GM18520 (cell line): ENCODE measurements around the gene PRKAB2.
"Not testable (repeated sequence)": the region's sequence is repeated elsewhere in the genome, so short reads cannot be mapped to it uniquely, and the experiment has no call there.

Experiments used
- ATAC-seq: cut with Tn5 transposase; IDR thresholded peaks from one replicate; pipeline ENCODE4 v1.9.1; 2021; ENCODE audit not compliant: unreplicated experiment

PRKAB2 gene

GRCh38 chr1:147172168-147173016, at the start of gene PRKAB2:
PRKAB2 (minus strand) TSS chr1:147172470; CDS start chr1:147172144, 326 bp downstream.
- ATAC-seq = peak; percentile 74

- no peak for ATAC-seq
These were observed 46.3 kb upstream of the PRKAB2 start for GRCh38 chr1:147218606-147219005.

- ATAC-seq = no peak
These were observed 44.9 kb upstream of the PRKAB2 start for GRCh38 chr1:147217141-147217540.

- no peak for ATAC-seq
These were observed 43.9 kb upstream of the PRKAB2 start for GRCh38 chr1:147216124-147216523.

- ATAC-seq = no peak
These were observed 43.3 kb upstream of the PRKAB2 start for GRCh38 chr1:147215540-147215916.

GRCh38 chr1:147214842-147215539, 42.7 kb upstream of the PRKAB2 start:
- no peak for ATAC-seq

GRCh38 chr1:147214325-147214724, 42.1 kb upstream of the PRKAB2 start:
- ATAC-seq = no peak

GRCh38 chr1:147213271-147213670, 41.0 kb upstream of the PRKAB2 start:
- ATAC-seq = no peak

- ATAC-seq = no peak
These were observed 39.3 kb upstream of the PRKAB2 start for GRCh38 chr1:147211577-147211976.

GRCh38 chr1:147210987-147211386, 38.7 kb upstream of the PRKAB2 start:
- ATAC-seq = no peak

GRCh38 chr1:147209825-147210821, 37.9 kb upstream of the PRKAB2 start:
- no peak for ATAC-seq

- ATAC-seq = no peak
These were observed 36.3 kb upstream of the PRKAB2 start for GRCh38 chr1:147208619-147209018.

GRCh38 chr1:147207192-147207591, 34.9 kb upstream of the PRKAB2 start:
- ATAC-seq = no peak

- ATAC-seq = no peak
These were observed 31.8 kb upstream of the PRKAB2 start for GRCh38 chr1:147204080-147204479.

GRCh38 chr1:147202576-147202975, 30.3 kb upstream of the PRKAB2 start:
- ATAC-seq = no peak

- no peak for ATAC-seq
These were observed 29.5 kb upstream of the PRKAB2 start for GRCh38 chr1:147201786-147202185.

GRCh38 chr1:147201276-147201675, 29.0 kb upstream of the PRKAB2 start:
- no peak for ATAC-seq

GRCh38 chr1:147197324-147197723, 25.1 kb upstream of the PRKAB2 start:
- ATAC-seq = not testable (repeated sequence)

- ATAC-seq = no peak
These were observed 17.2 kb upstream of the PRKAB2 start for GRCh38 chr1:147189514-147189913.

GRCh38 chr1:147185432-147185831, 13.2 kb upstream of the PRKAB2 start:
- ATAC-seq = no peak
